Naive thymus-derived CD4-positive, alpha-beta T cell (primary cell): ENCODE data around the gene GPA33. TPM values are rescaled to one million over a fixed set of nuclear protein-coding genes. Genes with fewer than 3 reads are reported as not detected.
A peak's percentile ranks its signal among the peaks of the same experiment; 100 is the strongest.

Experiments
- ATAC-seq: fragments of 150-1000 bp; cut with Tn5 transposase; 2 replicates; pipeline ENCODE4 v1.10.0; 2021; ENCODE audit warnings: mild to moderate bottlenecking, moderate library complexity
- CTCF ChIA-PET: fragments of 350-600 bp; sonication (Branson Sonifier 250); formaldehyde crosslinking; loops from one replicate; lab custom pipeline; 2021; ENCODE audit warnings: antibody characterized with exemption; lab: Charles Lee
- POLR2A ChIA-PET: fragments of 350-600 bp; sonication (Branson Sonifier 250); formaldehyde crosslinking; loops from one replicate; lab custom pipeline; 2021; ENCODE audit warnings: antibody characterized with exemption, inconsistent platforms; lab: Charles Lee
- DNase-seq, 9 donors: peaks; one replicate each; pipeline versions ENCODE4 v3.0.0 to v3.0.0-alpha.2; 2020 to 2022; ENCODE audit warnings: mixed read lengths in 1 of 9
- H3K27ac ChIP-seq: one replicate; pipeline ENCODE4 v1.7.0; 2013; ENCODE audit warnings: mild to moderate bottlenecking, low read depth, low read length, moderate library complexity
- H3K27me3 ChIP-seq, 2 donors: one replicate each; pipeline ENCODE4 v1.7.0; 2013; ENCODE audit warnings: low read length in 2 of 2, mild to moderate bottlenecking in 2 of 2, moderate library complexity in 2 of 2; ENCODE audit not compliant: control insufficient read depth in 2 of 2, insufficient read depth in 2 of 2
- H3K36me3 ChIP-seq, 3 experiments: 1 replicate in 2 of 3; 2 replicates in 1 of 3; pipeline ENCODE4 v1.7.0; 2013; ENCODE audit warnings: low read length in 3 of 3, mild to moderate bottlenecking in 3 of 3, moderate library complexity in 1 of 3; ENCODE audit not compliant: insufficient read depth in 3 of 3, control insufficient read depth in 2 of 3
- H3K4me1 ChIP-seq, 2 donors: one replicate each; pipeline ENCODE4 v1.7.0; 2013; ENCODE audit warnings: low read length in 2 of 2, mild to moderate bottlenecking in 2 of 2, moderate library complexity in 1 of 2; ENCODE audit not compliant: control insufficient read depth in 2 of 2, insufficient read depth in 2 of 2
- H3K4me3 ChIP-seq: 2 replicates; pipeline ENCODE4 v1.7.0; 2013; ENCODE audit warnings: mild to moderate bottlenecking, low read length
- H3K9me3 ChIP-seq, 3 experiments: 1 replicate in 2 of 3; 2 replicates in 1 of 3; pipeline ENCODE4 v1.7.0; 2013; ENCODE audit warnings: low read length in 3 of 3; ENCODE audit not compliant: control insufficient read depth in 2 of 3
- H3K27ac Mint-ChIP-seq, 9 donors: one replicate each; pipeline ENCODE4 v1.8.0; 2020 to 2022; ENCODE audit warnings: mixed read lengths in 9 of 9, mild to moderate bottlenecking in 8 of 9, moderate library complexity in 5 of 9, inconsistent platforms in 2 of 9
- H3K27me3 Mint-ChIP-seq, 5 donors: one replicate each; pipeline ENCODE4 v1.8.0; 2021 to 2022; ENCODE audit warnings: mixed read lengths in 5 of 5, mild to moderate bottlenecking in 1 of 5
- H3K36me3 Mint-ChIP-seq, 5 donors: one replicate each; pipeline ENCODE4 v1.8.0; 2020 to 2022; ENCODE audit warnings: mixed read lengths in 5 of 5, mild to moderate bottlenecking in 3 of 5, inconsistent platforms in 1 of 5
- H3K4me1 Mint-ChIP-seq, 7 donors: one replicate each; pipeline ENCODE4 v1.8.0; 2020 to 2022; ENCODE audit warnings: mixed read lengths in 7 of 7, mild to moderate bottlenecking in 3 of 7, inconsistent platforms in 1 of 7
- H3K4me3 Mint-ChIP-seq, 10 donors: one replicate each; pipeline ENCODE4 v1.8.0; 2020 to 2022; ENCODE audit warnings: mild to moderate bottlenecking in 10 of 10, mixed read lengths in 10 of 10, moderate library complexity in 6 of 10, inconsistent platforms in 2 of 10
- H3K9me3 Mint-ChIP-seq, 11 donors: one replicate each; pipeline ENCODE4 v1.8.0; 2020 to 2022; ENCODE audit warnings: mixed read lengths in 11 of 11, mild to moderate bottlenecking in 4 of 11, inconsistent platforms in 1 of 11, moderate library complexity in 1 of 11
- intact Hi-C, 2 donors: fragments of 100-400 bp; cut with micrococcal nuclease; formaldehyde crosslinking; loops; one replicate each; pipeline ENCODE4 v1.15.1; 2023
- polyA plus RNA-seq, 2 donors: library from polyadenylated mRNA; unstranded; fragments of 300-500 nt; fragmentation: Illumina TruSeq; gene quantifications; one replicate each; pipeline ENCODE4 v1.2.3, GENCODE V29; 2021
- total RNA-seq, 6 experiments: library from RNA in 5 of 6; stranded (reverse) in 5 of 6; gene quantifications; 1 replicate in 5 of 6; 2 replicates in 1 of 6; pipeline ENCODE4 v1.2.3 and lab custom pipeline; 2021 to 2026

GPA33 gene
- total and polyA plus RNA-seq, 7 experiments from 2014 or later: 5.4 to 63.4 (median 31.3) TPM

DNA sequence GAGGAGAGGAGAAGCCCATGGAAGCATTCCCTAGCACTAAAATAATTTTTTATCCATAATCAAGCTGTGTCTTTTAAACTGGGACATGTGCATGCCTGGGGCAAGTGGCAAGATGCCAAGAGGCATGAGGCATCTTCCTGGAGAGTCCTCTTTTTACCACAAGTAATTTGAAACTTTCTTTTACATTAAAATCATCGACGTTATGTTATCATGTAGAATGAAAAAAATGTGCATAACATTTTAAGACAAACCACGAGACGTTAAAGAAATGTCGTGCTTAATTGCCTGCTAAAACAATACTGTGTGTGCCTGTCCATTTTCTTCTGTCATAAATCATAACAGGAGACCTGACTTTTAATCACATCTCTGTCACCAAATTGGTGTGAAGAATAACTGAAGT lies 5.2 kb upstream of the GPA33 start:
- Mint-ChIP-seq H3K4me3 (no peak overlapping the region), H3K36me3 (peaks cover 0 to 4% (median 0%) of the 10 kb centered on the region in 5 donors), H3K27ac (peak overlapping the region in 7 of 9 donors; percentile 2 to 86 (median 75)), H3K9me3 (peaks cover 0 to 6% (median 0%) of the 10 kb centered on the region in 11 donors), H3K27me3 (no peaks in the 10 kb centered on the region), H3K4me1 (peaks cover 5 to 47% (median 33%) of the 10 kb centered on the region in 7 donors)
- H3K27me3 ChIP-seq: no peaks in the 10 kb centered on the region
- DNase-seq (no peak), ATAC-seq (no peak)
- no peak overlapping the region for H3K4me3 ChIP-seq
- intact Hi-C loops: loop anchor here (2.0 to 10.0 kb wide), 3 partner anchors 13 to 841 kb away; partner anchors contain the start of genes DCAF6 (in 1 of the 2) and MPC2 (in 1 of the 2)
- no peaks in the 10 kb centered on the region for H3K9me3 ChIP-seq
- H3K4me1 ChIP-seq: peaks cover 8 to 9% of the 10 kb centered on the region in 2 donors
- no peak overlapping the region for H3K27ac ChIP-seq
- CTCF ChIA-PET: no interaction called here
- no peaks in the 10 kb centered on the region for H3K36me3 ChIP-seq
- POLR2A ChIA-PET: interaction anchor here (8.3 kb wide), 1 partner anchor 8 kb away, joined by 43 read pairs; no protein-coding TSS in a partner anchor

GRCh38 chr1:167094690-167095089 lies 4.5 kb upstream of the GPA33 start:
- ChIA-PET CTCF (interaction anchor here (1.4 kb wide), 1 partner anchor 35 kb away, joined by 4 read pairs; no protein-coding TSS in a partner anchor), POLR2A (interaction anchor here (8.3 kb wide), 1 partner anchor 9 kb away, joined by 43 read pairs; no protein-coding TSS in a partner anchor)
- peak overlapping the region in 7 of 9 donors; percentile 2 to 86 (median 57) for H3K27ac Mint-ChIP-seq
- no peak overlapping the region for H3K4me3 Mint-ChIP-seq
- no peak overlapping the region for H3K27ac ChIP-seq
- no peak overlapping the region for H3K4me3 ChIP-seq
- H3K9me3 ChIP-seq: no peaks in the 10 kb centered on the region
- H3K4me1 ChIP-seq: peaks cover 14 to 16% of the 10 kb centered on the region in 2 donors
- peaks cover 10 to 54% (median 33%) of the 10 kb centered on the region in 7 donors for H3K4me1 Mint-ChIP-seq
- no peaks in the 10 kb centered on the region for H3K36me3 ChIP-seq
- intact Hi-C loops: loop anchor here (2.0 to 10.0 kb wide), 3 partner anchors 14 to 842 kb away; partner anchors contain the start of genes DCAF6 (in 1 of the 2) and MPC2 (in 1 of the 2)
- ATAC-seq (no peak), DNase-seq (no peak)
- peaks cover 0 to 6% (median 0%) of the 10 kb centered on the region in 11 donors for H3K9me3 Mint-ChIP-seq
- H3K27me3 ChIP-seq: no peaks in the 10 kb centered on the region
- H3K27me3 Mint-ChIP-seq: no peaks in the 10 kb centered on the region
- peaks cover 0 to 4% (median 0%) of the 10 kb centered on the region in 5 donors for H3K36me3 Mint-ChIP-seq

DNA sequence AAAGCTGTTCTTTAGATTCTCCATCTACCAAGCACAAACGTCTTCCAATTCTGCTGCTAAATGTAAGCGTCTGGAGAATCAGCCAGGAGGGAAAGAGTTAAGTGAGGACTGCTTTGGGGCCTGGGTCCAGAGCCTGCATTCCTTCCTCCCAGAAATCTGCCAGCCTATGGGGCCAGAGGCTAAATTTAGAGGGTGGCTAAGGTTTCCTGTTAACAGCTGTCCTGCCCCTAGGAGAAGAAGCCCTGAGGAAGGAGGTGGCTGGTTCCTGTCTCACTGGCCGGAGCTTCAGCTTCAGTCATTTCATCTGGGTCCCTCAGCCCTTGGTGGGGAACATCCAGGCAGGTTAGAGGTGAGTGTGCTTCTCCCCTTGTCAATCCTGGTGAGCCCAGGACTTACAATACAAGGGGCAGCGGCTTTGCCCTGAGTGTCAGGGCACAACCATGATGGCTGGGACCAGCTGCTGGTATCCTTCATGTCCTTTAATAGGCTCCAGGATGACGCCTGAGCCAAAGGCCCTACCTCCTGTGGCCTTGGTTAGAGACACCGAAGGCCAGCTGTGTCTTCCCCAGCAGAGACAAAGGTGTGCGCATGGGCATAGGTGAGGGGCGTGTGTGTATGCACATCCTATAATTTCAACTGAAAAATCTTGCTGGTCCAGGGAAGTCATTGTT lies 3.8 kb upstream of the GPA33 start, which contains the start of gene STYXL2:
Gene STYXL2, plus strand, starts transcription at position 230 of the 671 bp plus-strand sequence. CDS start 775 bp downstream, outside the sequence.
- intact Hi-C loops: loop anchor here (2.0 to 10.0 kb wide), 3 partner anchors 15 to 843 kb away; partner anchors contain the start of genes DCAF6 (in 1 of the 2) and MPC2 (in 1 of the 2)
- DNase-seq (no peak), ATAC-seq (no peak)
- no peak within 1 kb of the TSS for H3K4me3 ChIP-seq
- H3K9me3 Mint-ChIP-seq: peaks cover 0 to 5% (median 0%) of the 10 kb centered on the region in 11 donors
- H3K27ac ChIP-seq: no peak within 1 kb of the TSS
- H3K9me3 ChIP-seq: no peaks in the 10 kb centered on the region
- H3K36me3 ChIP-seq: no peaks in the 10 kb centered on the region
- CTCF ChIA-PET: interaction anchor here (1.0 to 1.4 kb wide), 2 partner anchors 9 to 35 kb away, joined by 3 to 4 read pairs; no protein-coding TSS in a partner anchor
- peaks cover 21 to 23% of the 10 kb centered on the region in 2 donors for H3K4me1 ChIP-seq
- peak within 1 kb of the TSS in 8 of 9 donors; percentile 27 to 100 (median 78) for H3K27ac Mint-ChIP-seq
- POLR2A ChIA-PET: interaction anchor here (8.3 kb wide), 1 partner anchor 10 kb away, joined by 43 read pairs; no protein-coding TSS in a partner anchor
- H3K27me3 ChIP-seq: no peaks in the 10 kb centered on the region
- H3K4me1 Mint-ChIP-seq: peaks cover 12 to 61% (median 33%) of the 10 kb centered on the region in 7 donors
- H3K4me3 Mint-ChIP-seq: no peak within 1 kb of the TSS
- peaks cover 0 to 8% (median 5%) of the 10 kb centered on the region in 5 donors for H3K36me3 Mint-ChIP-seq
- no peaks in the 10 kb centered on the region for H3K27me3 Mint-ChIP-seq

DNA sequence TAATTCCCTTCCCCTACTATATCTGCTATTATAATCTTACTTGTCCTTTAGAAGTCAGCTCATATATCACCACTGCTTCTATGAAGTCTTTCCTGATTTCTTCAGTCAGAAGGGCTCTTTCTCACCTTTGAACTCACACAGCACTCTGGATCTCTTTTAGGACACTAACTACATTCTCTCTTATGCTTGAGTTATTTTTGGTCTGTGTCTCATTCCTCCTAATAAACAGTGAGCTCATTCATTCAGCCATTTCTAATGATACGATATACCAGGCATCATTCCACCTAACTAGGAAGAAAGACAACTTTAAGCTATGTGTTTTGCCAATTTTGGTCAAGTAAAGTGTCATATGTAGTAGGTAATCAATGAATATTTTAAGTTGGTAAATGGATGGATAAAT lies 2.5 kb upstream of the GPA33 start:
- no peaks in the 10 kb centered on the region for H3K36me3 ChIP-seq
- no peak overlapping the region for H3K4me3 ChIP-seq
- H3K27me3 Mint-ChIP-seq: no peaks in the 10 kb centered on the region
- DNase-seq: no peak
- H3K27ac Mint-ChIP-seq: peak overlapping the region in 7 of 9 donors; percentile 34 to 100 (median 79)
- H3K36me3 Mint-ChIP-seq: peaks cover 0 to 8% (median 5%) of the 10 kb centered on the region in 5 donors
- H3K4me1 Mint-ChIP-seq: peaks cover 18 to 75% (median 33%) of the 10 kb centered on the region in 7 donors
- intact Hi-C loops: loop anchor here in 1 of 2 donors (10.0 kb wide), 1 partner anchor 622 kb away; no protein-coding TSS in a partner anchor
- H3K27ac ChIP-seq: no peak overlapping the region
- H3K4me1 ChIP-seq: peaks cover 25 to 33% of the 10 kb centered on the region in 2 donors
- no peak overlapping the region for H3K4me3 Mint-ChIP-seq
- CTCF ChIA-PET: interaction anchor here (0.7 to 1.5 kb wide), 5 partner anchors 17 to 128 kb away, joined by 3 to 7 read pairs (median 3); partner anchors contain the start of gene POU2F1
- no peaks in the 10 kb centered on the region for H3K9me3 ChIP-seq
- ATAC-seq: no peak
- POLR2A ChIA-PET: interaction anchor here (1.1 to 8.3 kb wide), 5 partner anchors 11 to 30 kb away, joined by 3 to 43 read pairs (median 7); no protein-coding TSS in a partner anchor
- H3K27me3 ChIP-seq: no peaks in the 10 kb centered on the region
- H3K9me3 Mint-ChIP-seq: peaks cover 0 to 5% (median 0%) of the 10 kb centered on the region in 11 donors

DNA sequence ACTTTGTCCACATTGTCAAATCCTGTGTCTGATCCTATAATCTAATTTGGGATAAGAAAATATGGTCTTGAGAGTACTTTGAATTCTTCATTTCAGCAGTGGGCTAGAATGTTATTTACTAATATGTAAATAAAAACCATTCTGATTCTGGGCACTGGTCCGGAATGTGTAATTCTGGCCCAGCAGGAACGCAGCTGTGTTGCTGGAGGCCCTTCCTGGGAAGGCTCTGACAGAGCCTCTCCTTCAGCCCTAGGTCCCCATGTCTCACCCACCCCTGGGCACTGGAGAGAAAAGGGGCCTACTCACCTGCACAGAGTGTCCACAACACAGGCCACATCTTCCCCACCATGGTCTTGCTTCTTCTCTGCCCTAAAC lies 251 bp downstream of the GPA33 start:
- CTCF ChIA-PET: interaction anchor here (0.5 to 2.0 kb wide), 10 partner anchors 21 to 358 kb away, joined by 3 to 9 read pairs (median 5); no protein-coding TSS in a partner anchor
- Histone ChIP-seq H3K4me1 (peaks cover 25 to 36% of the 10 kb centered on the region in 2 donors), H3K36me3 (no peaks in the 10 kb centered on the region), H3K4me3 (peak overlapping the region; percentile 45), H3K9me3 (no peaks in the 10 kb centered on the region), H3K27me3 (no peaks in the 10 kb centered on the region), H3K27ac (peak overlapping the region; percentile 83)
- ATAC-seq (no peak), DNase-seq (no peak)
- Mint-ChIP-seq H3K9me3 (peaks cover 0 to 5% (median 0%) of the 10 kb centered on the region in 11 donors), H3K4me1 (peaks cover 18 to 75% (median 34%) of the 10 kb centered on the region in 7 donors), H3K27ac (peak overlapping the region; percentile 95 to 100 (median 100)), H3K36me3 (peaks cover 0 to 20% (median 15%) of the 10 kb centered on the region in 5 donors), H3K4me3 (peak overlapping the region in 9 of 10 donors; percentile 63 to 93 (median 86)), H3K27me3 (no peaks in the 10 kb centered on the region)
- POLR2A ChIA-PET: interaction anchor here (1.0 to 8.3 kb wide), 13 partner anchors 10 to 428 kb away, joined by 3 to 43 read pairs (median 8); partner anchors contain the start of genes CD247 and POU2F1
- intact Hi-C loops: loop anchor here (1.0 to 10.0 kb wide), 6 partner anchors 24 to 625 kb away; partner anchors contain the start of gene POU2F1 (in 1 of the 2)
